T47D (cell line): Measurements from ENCODE around the gene ABI3BP.
A peak's percentile ranks its signal among the peaks of the same experiment; 100 is the strongest.

Experiments
- DNase-seq, 2 experiments: peaks; one replicate each; pipeline versions ENCODE4 v3.0.0 to v3.0.0-alpha.2; 2011 to 2012; ENCODE audit warnings: low read depth in 1 of 2, low spot score in 1 of 2
- JUND ChIP-seq: IDR thresholded peaks from 2 replicates; pipeline ENCODE4 v1.6.1; 2012; ENCODE audit warnings: low read depth
- in situ Hi-C: cut with HindIII; loops from 2 replicates; pipeline ENCODE4 v1.10.0; 2016; ENCODE audit warnings: low sequenced_read_pairs, low pct_unique_long_range_greater_than_20kb

ABI3BP gene

GRCh38 chr3:100777271-100777670 is 215.9 kb downstream of the ABI3BP start:
- DNase-seq = peak in 1 of 2 experiments; percentile 36
- in situ Hi-C loops = no loop called here

GRCh38 chr3:100776746-100777145 is 216.5 kb downstream of the ABI3BP start:
- DNase-seq = no peak
- TF ChIP-seq JUND = no peak
- in situ Hi-C loops = no loop called here

More at GRCh38 chr3:100777271-100777670, 215.9 kb downstream of the ABI3BP start:
- TF ChIP-seq JUND = no peak

- in situ Hi-C loops = no loop called here
- TF ChIP-seq JUND = no peak
- DNase-seq = no peak
These were observed 217.0 kb downstream of the ABI3BP start for GRCh38 chr3:100776097-100776729.

- DNase-seq = no peak
- no peak for TF ChIP-seq JUND
- in situ Hi-C loops = no loop called here
These were observed 217.6 kb downstream of the ABI3BP start for GRCh38 chr3:100775669-100776068.

GRCh38 chr3:100775226-100775625 is 218.0 kb downstream of the ABI3BP start:
- in situ Hi-C loops = no loop called here
- no peak for DNase-seq
- TF ChIP-seq JUND = no peak

- in situ Hi-C loops = no loop called here
- DNase-seq = no peak
- no peak for TF ChIP-seq JUND
These were observed 223.5 kb downstream of the ABI3BP start for GRCh38 chr3:100769693-100770092.

GRCh38 chr3:100766069-100766468 is 227.2 kb downstream of the ABI3BP start:
- no peak for TF ChIP-seq JUND
- no peak for DNase-seq
- in situ Hi-C loops = no loop called here

GRCh38 chr3:100765437-100765975 is 227.7 kb downstream of the ABI3BP start:
- DNase-seq = no peak
- no peak for TF ChIP-seq JUND
- in situ Hi-C loops = no loop called here

- no peak for TF ChIP-seq JUND
- in situ Hi-C loops = no loop called here
- no peak for DNase-seq
These were observed 231.3 kb downstream of the ABI3BP start for GRCh38 chr3:100761951-100762350.

- in situ Hi-C loops = no loop called here
- peak; percentile 8 to 52 for DNase-seq
- TF ChIP-seq JUND = no peak
These were observed 231.8 kb downstream of the ABI3BP start for GRCh38 chr3:100761211-100761942.

- no peak for TF ChIP-seq JUND
- DNase-seq = no peak
- in situ Hi-C loops = no loop called here
These were observed 232.8 kb downstream of the ABI3BP start for GRCh38 chr3:100760377-100760776.

- in situ Hi-C loops = no loop called here
- no peak for TF ChIP-seq JUND
- DNase-seq = no peak
These were observed 233.3 kb downstream of the ABI3BP start for GRCh38 chr3:100759950-100760349.

- no peak for DNase-seq
- TF ChIP-seq JUND = no peak
- in situ Hi-C loops = no loop called here
These were observed 234.1 kb downstream of the ABI3BP start for GRCh38 chr3:100759159-100759558.

GRCh38 chr3:100756441-100756840 is 236.8 kb downstream of the ABI3BP start:
- in situ Hi-C loops = no loop called here
- DNase-seq = no peak
- no peak for TF ChIP-seq JUND
